HFF-Myc (cell line): ENCODE results near the gene NAA10.
A peak's percentile ranks its signal among the peaks of the same experiment; 100 is the strongest.

Source experiments
- DNase-seq: peaks from one replicate; pipeline ENCODE4 v3.0.0-alpha.2; 2011; ENCODE audit warnings: low read depth; ENCODE audit errors: extremely low read depth
- H3K4me3 ChIP-seq: replicated peaks from 2 replicates; pipeline ENCODE4 v1.5.1; 2011; ENCODE audit warnings: low read depth, mild to moderate bottlenecking, control low read depth, low read length
- CTCF ChIP-seq: IDR thresholded peaks from 2 replicates; pipeline ENCODE4 v1.5.1; 2012; ENCODE audit warnings: mild to moderate bottlenecking, low read depth, low read length, control low read depth; ENCODE audit errors: missing control alignments

Gene NAA10

GRCh38 chrX:153970357-153971123 lies 35.7 kb upstream of the NAA10 start:
- H3K4me3 ChIP-seq: peak overlapping the region; percentile 73
- no peak for TF ChIP-seq CTCF
- DNase-seq: no peak

GRCh38 chrX:153969904-153970356 lies 35.1 kb upstream of the NAA10 start:
- no peak for TF ChIP-seq CTCF
- peak overlapping the region; percentile 73 for H3K4me3 ChIP-seq
- no peak for DNase-seq

GRCh38 chrX:153969125-153969903 lies 34.5 kb upstream of the NAA10 start:
- TF ChIP-seq CTCF: no peak
- H3K4me3 ChIP-seq: peak overlapping the region; percentile 73
- DNase-seq: no peak

GRCh38 chrX:153968754-153969124 lies 33.9 kb upstream of the NAA10 start:
- TF ChIP-seq CTCF: no peak
- DNase-seq: no peak
- peak overlapping the region; percentile 73 for H3K4me3 ChIP-seq

- DNase-seq: no peak
- no peak for TF ChIP-seq CTCF
- peak overlapping the region; percentile 73 for H3K4me3 ChIP-seq
These were observed 33.4 kb upstream of the NAA10 start for GRCh38 chrX:153968255-153968654.

- no peak for TF ChIP-seq CTCF
- no peak for DNase-seq
- peak overlapping the region; percentile 73 for H3K4me3 ChIP-seq
These were observed 32.8 kb upstream of the NAA10 start for GRCh38 chrX:153967536-153968224.
